H1 (cell line): ENCODE data around the gene SLC7A14. TPM values are rescaled to one million over a fixed set of nuclear protein-coding genes. Genes with fewer than 3 reads are reported as not detected.

Experiments
- HDAC2 ChIP-seq, 2 experiments: fragments of 300-600 bp in 1 of 2; sonication (generic) in 1 of 2; IDR thresholded peaks; 2 replicates each; pipeline ENCODE4 v1.6.1; 2011 to 2012; ENCODE audit warnings: low read depth in 2 of 2, low read length in 2 of 2, mild to moderate bottlenecking in 2 of 2, moderate library complexity in 2 of 2, borderline replicate concordance in 1 of 2, inconsistent platforms in 1 of 2
- polyA plus RNA-seq, 7 experiments: library from polyadenylated mRNA; depleted of rRNA in 3 of 7; stranded (reverse) in 5 of 7; unstranded in 2 of 7; fragments of >200 nt in 5 of 7; fragments of 200-250 nt in 2 of 7; gene quantifications; 1 replicate in 5 of 7; 2 replicates in 1 of 7; 4 replicates in 1 of 7; pipeline versions ENCODE4 v1.2.1 to v1.2.3, GENCODE V29; 2011 to 2013; ENCODE audit warnings: missing spikeins in 2 of 7, mixed read lengths in 2 of 7
- total RNA-seq: library from RNA; stranded (reverse); fragmentation: NEBNext Ultra II Directional; extraction: Animal tissue kit (Norgen Biotek cat#: 25700); gene quantifications from 2 replicates; pipeline ENCODE4 v1.2.1, GENCODE V29; 2021

Gene SLC7A14
- total and polyA plus RNA-seq, 2 of the 8 experiments (the other 6 are each of a cell fraction or from before 2014, with no cell fraction given): 0.21 to 0.95 TPM

- no peak for TF ChIP-seq HDAC2 (IDR thresholded peaks at IDR 0.05; ENCODE audit: borderline replicate concordance in 1 of 2, low read depth in 2 of 2, low read length in 2 of 2)
These were observed 108.5 kb downstream of the SLC7A14 start (continued) for GRCh38 chr3:170477395-170477794.
